ENCODE data around the gene NMNAT2.
"Not testable (repeated sequence)": the region's sequence is repeated elsewhere in the genome, so short reads cannot be mapped to it uniquely, and the experiment has no call there.

The NMNAT2 gene

DNA sequence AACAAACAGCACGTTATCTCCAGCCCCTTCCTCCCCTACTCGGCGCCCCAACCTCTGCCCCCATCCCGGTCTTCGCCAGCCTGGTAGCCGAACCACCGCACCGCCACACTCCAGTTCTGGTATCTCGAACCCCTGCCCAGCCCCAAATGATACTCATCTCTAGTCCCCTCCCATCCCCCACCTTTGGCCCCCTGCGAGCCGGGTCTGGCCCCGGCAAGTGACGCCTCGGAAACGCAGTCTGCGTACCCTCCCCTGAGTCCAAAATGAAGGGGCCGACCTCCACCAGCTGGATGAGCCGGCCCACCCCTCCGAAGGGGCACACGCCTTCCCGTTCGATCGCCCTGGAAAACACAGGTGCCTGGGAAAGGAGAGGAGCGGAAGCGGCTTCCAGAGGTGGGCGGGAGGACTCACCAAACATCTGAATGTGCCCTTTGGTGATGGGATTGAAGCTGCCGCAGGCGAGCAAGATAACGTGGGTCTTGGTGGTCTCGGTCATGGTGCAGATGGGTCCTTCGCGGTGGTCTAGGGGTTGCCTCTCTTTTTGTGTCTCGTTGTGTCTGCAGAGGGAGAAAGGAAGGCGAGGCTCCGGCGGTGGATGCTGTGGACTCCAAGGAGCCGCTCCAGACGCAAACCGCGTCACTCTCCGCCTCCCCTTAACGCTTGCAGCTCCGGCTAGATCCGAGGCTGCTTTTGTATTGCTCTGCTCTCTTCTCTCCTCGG lies at the start of gene NMNAT2:
NMNAT2 (minus strand) TSS at position 609 of the 720 bp plus-strand sequence; CDS start at position 496, 113 bp downstream.
- peak; percentile 19 for DNase-seq

GRCh38 chr1:183467687-183468086 lies 49.5 kb upstream of the NMNAT2 start:
- DNase-seq = no peak

GRCh38 chr1:183466781-183467180 lies 48.6 kb upstream of the NMNAT2 start:
- DNase-seq = no peak

- DNase-seq = no peak
Observed at GRCh38 chr1:183463566-183463965, 45.4 kb upstream of the NMNAT2 start.

GRCh38 chr1:183461350-183461749 lies 43.2 kb upstream of the NMNAT2 start:
- no peak for DNase-seq

GRCh38 chr1:183460596-183460995 lies 42.4 kb upstream of the NMNAT2 start:
- DNase-seq = no peak

- no peak for DNase-seq
Observed at GRCh38 chr1:183457449-183457848, 39.3 kb upstream of the NMNAT2 start.

DNA sequence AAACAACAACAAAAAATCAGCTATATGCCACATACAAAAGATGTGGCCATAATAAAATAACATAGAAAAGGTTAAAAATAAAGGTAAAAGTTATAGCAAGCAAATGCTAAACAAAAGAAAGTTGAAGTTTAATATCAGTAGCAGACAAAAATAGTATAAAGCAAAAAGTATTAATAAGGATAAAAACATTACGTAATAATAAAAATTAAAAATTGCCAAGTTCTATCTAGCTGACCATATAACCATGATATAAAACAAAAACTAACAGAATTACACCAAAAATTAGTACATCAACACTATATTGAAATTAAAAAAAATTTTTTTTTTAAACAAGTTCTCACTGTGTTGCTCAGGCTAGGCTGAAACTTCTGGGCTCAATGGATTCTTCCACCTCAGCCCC lies 38.6 kb upstream of the NMNAT2 start:
- DNase-seq = no peak

DNA sequence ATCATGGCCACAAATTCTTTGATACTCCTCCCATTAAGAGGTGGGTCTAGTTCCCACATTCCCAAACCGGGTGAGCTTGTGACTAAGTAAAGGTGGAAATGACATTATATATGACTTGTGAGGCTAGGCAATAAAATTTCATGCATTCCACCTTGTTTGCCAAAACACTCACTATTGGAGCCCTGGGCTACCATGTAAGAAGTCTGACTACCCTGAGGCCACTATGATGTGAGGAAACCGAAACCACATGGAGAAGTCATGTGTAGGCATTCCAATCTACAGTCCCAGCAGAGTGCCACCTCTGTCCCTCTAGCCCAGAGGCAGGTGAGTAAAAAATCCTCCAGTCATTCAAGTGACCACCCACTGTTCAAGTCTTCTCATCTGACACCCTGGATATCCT lies 36.2 kb upstream of the NMNAT2 start:
- no peak for DNase-seq

GRCh38 chr1:183450093-183450492 lies 31.9 kb upstream of the NMNAT2 start:
- DNase-seq = no peak

GRCh38 chr1:183449223-183449770 lies 31.1 kb upstream of the NMNAT2 start:
- DNase-seq = no peak

GRCh38 chr1:183444243-183444642 lies 26.1 kb upstream of the NMNAT2 start:
- no peak for DNase-seq

DNA sequence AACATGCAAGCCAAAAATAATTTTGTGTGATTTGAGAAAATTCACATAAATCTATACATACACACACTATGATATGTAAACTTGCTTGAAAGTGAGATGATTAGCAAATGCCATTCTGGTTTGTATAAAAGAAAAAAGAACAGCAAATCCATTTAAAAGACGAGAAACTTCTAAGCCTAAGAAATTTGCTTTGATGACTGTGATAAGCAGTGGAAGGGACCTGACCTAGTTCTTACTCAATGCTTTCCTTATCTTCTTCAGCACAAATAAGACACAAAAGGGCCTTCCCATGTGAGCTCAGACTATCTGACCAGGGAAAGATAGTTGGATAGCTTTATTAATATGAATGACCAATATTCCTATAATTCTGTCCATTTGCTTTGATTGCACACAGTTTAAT lies 25.3 kb upstream of the NMNAT2 start:
- no peak for DNase-seq

DNA sequence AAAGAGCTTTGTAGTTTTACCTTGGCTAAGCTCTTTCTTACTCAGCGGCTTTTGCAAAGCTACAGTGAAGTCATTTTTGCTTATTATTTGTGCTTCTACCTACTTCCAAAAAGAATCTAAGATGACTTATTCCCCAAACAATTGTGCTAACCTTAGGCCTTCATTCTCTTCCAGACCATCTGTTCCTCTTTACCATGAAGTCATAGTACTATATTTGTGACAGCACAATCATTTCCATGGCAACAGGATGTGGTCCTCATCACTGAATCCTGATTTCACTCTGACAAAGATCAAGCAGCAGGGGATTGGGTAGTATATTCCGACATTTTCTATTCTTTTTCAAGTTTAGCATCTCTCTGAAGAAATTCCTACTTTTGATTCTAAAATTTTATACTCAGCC lies 24.8 kb upstream of the NMNAT2 start:
- no peak for DNase-seq

GRCh38 chr1:183438060-183438459 lies 19.9 kb upstream of the NMNAT2 start:
- DNase-seq = no peak

GRCh38 chr1:183435497-183435896 lies 17.3 kb upstream of the NMNAT2 start:
- DNase-seq = no peak

GRCh38 chr1:183433703-183434102 lies 15.5 kb upstream of the NMNAT2 start:
- DNase-seq = no peak

DNA sequence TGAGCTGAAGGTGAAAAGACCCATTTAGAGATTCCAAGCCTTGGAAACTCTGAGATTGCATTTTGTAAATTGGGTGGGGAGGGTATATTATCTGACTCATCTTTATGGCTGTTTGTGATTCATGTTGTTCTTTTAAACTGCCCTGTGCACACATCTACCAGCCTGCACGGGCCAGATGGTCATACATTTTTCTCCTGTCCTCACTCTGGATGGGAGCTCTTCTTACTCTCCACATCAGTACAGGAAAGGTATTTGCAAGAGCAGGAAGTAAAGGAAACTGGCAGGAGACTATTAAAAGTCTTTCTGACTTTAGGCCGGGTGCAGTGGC lies 14.3 kb upstream of the NMNAT2 start:
- DNase-seq = no peak

DNA sequence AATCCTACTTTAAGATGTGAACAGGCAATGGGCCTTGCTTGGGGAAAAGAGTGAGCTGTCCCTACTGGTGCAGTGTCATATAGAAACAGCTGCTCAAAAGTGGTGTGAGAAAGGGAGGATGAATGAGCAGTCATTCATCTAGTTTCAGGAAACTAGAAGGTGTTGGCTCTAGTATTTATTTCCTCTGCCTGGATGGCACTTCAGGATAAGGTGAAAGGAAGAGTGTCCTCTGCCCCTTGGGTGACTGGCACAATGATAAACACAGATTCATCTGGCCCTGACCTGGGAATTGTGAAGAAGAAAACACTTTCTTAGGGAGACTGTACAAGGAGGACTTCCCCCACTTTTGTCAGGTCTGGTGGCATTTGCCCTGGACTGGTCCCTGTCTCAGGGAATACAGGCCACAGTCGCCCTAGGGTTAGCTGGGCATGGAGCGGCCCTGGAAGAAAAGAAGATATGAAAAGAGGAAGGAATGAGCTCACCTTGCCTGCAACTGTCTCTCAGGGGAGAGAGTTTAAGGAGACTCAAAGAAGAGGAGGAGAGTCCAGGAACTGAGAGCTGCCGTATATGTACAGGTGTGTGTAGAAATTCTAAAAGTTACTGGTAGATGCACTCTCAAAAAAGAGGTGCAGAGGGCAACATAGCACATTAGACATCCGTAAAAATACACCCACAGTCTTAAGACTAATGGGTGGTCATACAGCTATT lies 13.8 kb upstream of the NMNAT2 start:
- DNase-seq = no peak

DNA sequence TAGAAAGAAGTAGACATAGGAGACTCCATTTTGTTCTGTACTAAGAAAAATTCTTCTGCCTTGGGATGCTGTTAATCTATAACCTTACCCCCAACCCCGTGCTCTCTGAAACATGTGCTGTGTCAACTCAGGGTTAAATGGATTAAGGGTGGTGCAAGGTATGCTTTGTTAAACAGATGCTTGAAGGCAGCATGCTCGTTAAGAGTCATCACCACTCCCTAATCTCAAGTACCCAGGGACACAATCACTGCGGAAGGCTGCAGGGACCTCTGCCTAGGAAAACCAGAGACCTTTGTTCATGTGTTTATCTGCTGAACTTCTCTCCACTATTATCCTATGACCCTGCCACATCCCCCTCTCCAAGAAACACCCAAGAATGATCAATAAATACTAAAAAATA lies 9.4 kb upstream of the NMNAT2 start:
- not testable (repeated sequence) for DNase-seq

DNA sequence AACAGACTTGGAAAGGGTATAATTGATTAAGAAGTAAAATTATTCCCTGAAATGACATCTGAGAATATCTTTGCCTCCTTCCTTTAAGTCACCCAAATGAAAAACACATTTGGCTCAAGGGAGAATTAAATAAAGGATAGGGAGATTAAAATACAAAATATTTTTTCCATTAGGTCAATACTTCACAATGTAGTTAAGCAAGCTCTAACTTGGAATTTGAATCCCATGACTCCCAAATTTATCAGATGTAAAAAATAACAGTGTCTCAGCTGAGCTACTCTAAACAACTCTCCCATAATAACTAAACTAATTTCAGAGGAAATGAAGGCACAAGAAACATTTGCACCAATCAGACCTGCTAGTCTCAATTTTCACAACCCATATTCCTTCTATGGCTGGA lies 6.5 kb upstream of the NMNAT2 start:
- DNase-seq = no peak

DNA sequence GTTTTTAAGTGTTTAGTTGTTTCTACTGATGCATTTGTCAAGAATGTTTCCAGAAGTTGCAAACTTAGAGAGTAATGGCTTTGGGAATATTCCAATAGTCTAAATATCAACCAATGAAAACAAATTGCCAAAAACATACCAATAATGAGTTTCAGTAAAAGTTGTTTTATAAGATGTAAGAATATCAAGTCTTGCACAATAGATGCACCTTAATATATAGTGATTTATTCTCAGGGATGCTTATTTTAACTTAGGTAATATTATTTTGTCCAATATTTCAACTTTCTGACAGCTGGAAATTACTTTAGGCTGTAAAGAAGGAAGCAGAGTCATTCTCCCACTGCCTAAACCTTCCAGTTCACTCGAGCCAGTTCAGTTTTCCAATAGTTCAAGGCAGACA lies 5.4 kb upstream of the NMNAT2 start:
- DNase-seq = no peak

- DNase-seq = no peak
Observed at GRCh38 chr1:183419399-183419798, 1.2 kb upstream of the NMNAT2 start.

- no peak for DNase-seq
Observed at GRCh38 chr1:183418696-183419095, 516 bp upstream of the NMNAT2 start.
